Measurements from ENCODE around the gene MYBBP1A. TPM values are rescaled to one million over a fixed set of nuclear protein-coding genes. Genes with fewer than 3 reads are reported as not detected.

MYBBP1A gene
- total and polyA plus RNA-seq, 2 of the 13 experiments (the other 11 are each of a cell fraction or from before 2014, with no cell fraction given) = 18.6 to 54.8 TPM

GRCh38 chr17:4507361-4508111, 47.6 kb downstream of the MYBBP1A start:
- Histone ChIP-seq H3K4me2 (ENCODE audit: low read depth, low read length) (no peak overlapping the region), H2AFZ (ENCODE audit: low read length) (no peak overlapping the region), H3K4me1 (ENCODE audit: insufficient read depth, low read length) (no peaks in the 10 kb centered on the region), H3K9ac (ENCODE audit: insufficient read depth, low read depth, low read length) (no peak overlapping the region), H3K79me2 (ENCODE audit: insufficient read depth, low read length) (no peaks in the 10 kb centered on the region), H3K27me3 (ENCODE audit: control insufficient read depth in 1 of 2, insufficient read depth in 2 of 2, low read length in 2 of 2) (peaks cover 7 to 75% of the 10 kb centered on the region in 2 experiments), H3K4me3 (replicated peaks in 1 of 3; ENCODE audit: insufficient read depth in 1 of 3, low read depth in 2 of 3, low read length in 3 of 3) (no peak overlapping the region), H3K27ac (ENCODE audit: extremely low read length, insufficient read depth, low read length) (no peak overlapping the region), H3K9me3 (ENCODE audit: low read length) (no peaks in the 10 kb centered on the region), H3K36me3 (replicated peaks in 1 of 2; ENCODE audit: control insufficient read depth in 1 of 2, insufficient read depth in 2 of 2, low read length in 2 of 2) (no peaks in the 10 kb centered on the region), H4K20me1 (ENCODE audit: insufficient read depth, low read length) (0 out of 2 replicates have a peak, but pooled peaks cover 6% of the 10 kb centered on the region)
- ChIA-PET CTCF (ENCODE audit: low intra/inter-chr PET ratio, low total read pairs) (no interaction called here), POLR2A (no interaction called here)
- peak; percentile 84 for TF ChIP-seq ZNF768 (CRISPR knock-in tag; IDR thresholded peaks at IDR 0.05)
- TF ChIP-seq MAFF (IDR thresholded peaks at IDR 0.05; ENCODE audit: low read depth, low read length) = peak; percentile 57
- TF ChIP-seq MAFK (conservative IDR thresholded peaks at IDR 0.05 in 1 of 2, IDR thresholded peaks at IDR 0.05 in 1 of 2; ENCODE audit: low read length in 2 of 2) = peak; percentile 71 to 78
- peak; percentile 83 for TF ChIP-seq ZKSCAN1 (IDR thresholded peaks at IDR 0.05; ENCODE audit: low read length)
- no peak for TF ChIP-seq ZNF333 (CRISPR knock-in tag; IDR thresholded peaks at IDR 0.05; ENCODE audit: borderline replicate concordance)
- in situ Hi-C loops (cut with HindIII; ENCODE audit: extremely low pct_ligation_motif_present, low pct_unique_long_range_greater_than_20kb) (no loop called here), intact Hi-C loops (cut with micrococcal nuclease; ENCODE audit: unreplicated experiment) (no loop called here)
- no peak for DNase-seq (ENCODE audit: low spot score)
- no peak for FAIRE-seq
- no TSS peak for BruUV-seq (replicated peaks)
- WGBS (ENCODE audit: low lambda C conversion rate) = 29% methylated on average over 4 of the region's 8 CpGs
- ATAC-seq = no peak

GRCh38 chr17:4506892-4507291, 48.3 kb downstream of the MYBBP1A start:
- ChIA-PET CTCF (ENCODE audit: low intra/inter-chr PET ratio, low total read pairs) (no interaction called here), POLR2A (no interaction called here)
- Histone ChIP-seq H3K79me2 (ENCODE audit: insufficient read depth, low read length) (no peaks in the 10 kb centered on the region), H3K4me1 (ENCODE audit: insufficient read depth, low read length) (no peaks in the 10 kb centered on the region), H3K36me3 (replicated peaks in 1 of 2; ENCODE audit: control insufficient read depth in 1 of 2, insufficient read depth in 2 of 2, low read length in 2 of 2) (no peaks in the 10 kb centered on the region), H2AFZ (ENCODE audit: low read length) (no peak overlapping the region), H3K27me3 (ENCODE audit: control insufficient read depth in 1 of 2, insufficient read depth in 2 of 2, low read length in 2 of 2) (peaks cover 7 to 69% of the 10 kb centered on the region in 2 experiments), H3K9me3 (ENCODE audit: low read length) (no peaks in the 10 kb centered on the region), H3K4me3 (replicated peaks in 1 of 3; ENCODE audit: insufficient read depth in 1 of 3, low read depth in 2 of 3, low read length in 3 of 3) (no peak overlapping the region), H4K20me1 (ENCODE audit: insufficient read depth, low read length) (0 out of 2 replicates have a peak, but pooled peaks cover 6% of the 10 kb centered on the region), H3K9ac (ENCODE audit: insufficient read depth, low read depth, low read length) (no peak overlapping the region), H3K4me2 (ENCODE audit: low read depth, low read length) (no peak overlapping the region), H3K27ac (ENCODE audit: extremely low read length, insufficient read depth, low read length) (no peak overlapping the region)
- no peak for FAIRE-seq
- intact Hi-C loops (cut with micrococcal nuclease; ENCODE audit: unreplicated experiment) (no loop called here), in situ Hi-C loops (cut with HindIII; ENCODE audit: extremely low pct_ligation_motif_present, low pct_unique_long_range_greater_than_20kb) (no loop called here)
- BruUV-seq (replicated peaks) = no TSS peak
- no peak for DNase-seq (ENCODE audit: low spot score)
- ATAC-seq = no peak
- WGBS (ENCODE audit: low lambda C conversion rate) = 70% methylated on average over 2 of the region's 8 CpGs
- TF ChIP-seq ZBTB4 (CRISPR knock-in tag; IDR thresholded peaks at IDR 0.05; ENCODE audit: borderline replicate concordance) (no peak), HOXA7 (CRISPR knock-in tag; IDR thresholded peaks at IDR 0.05) (no peak), NFIC (IDR thresholded peaks at IDR 0.05; ENCODE audit: low read length) (no peak), RBM39 (IDR thresholded peaks at IDR 0.05; ENCODE audit: low read depth, low read length, poor library complexity, severe bottlenecking) (no peak), CHD4 (IDR thresholded peaks at IDR 0.05; ENCODE audit: borderline replicate concordance, low read length) (no peak), ZNF800 (CRISPR knock-in tag; IDR thresholded peaks at IDR 0.05) (no peak), ZNF44 (CRISPR knock-in tag; IDR thresholded peaks at IDR 0.05) (no peak), NFYC (CRISPR knock-in tag; IDR thresholded peaks at IDR 0.05) (no peak), POLR2AphosphoS2 (IDR thresholded peaks at IDR 0.05; ENCODE audit: low read depth, low read length) (no peak)
